ENCODE results near the gene DYRK1B.

GRCh38 chr19:39845584-39845932, 11.6 kb upstream of the DYRK1B start:
- no peak for TF ChIP-seq CTCF (IDR thresholded peaks at IDR 0.05; ENCODE audit: low read depth, low read length)
- no peak for TF ChIP-seq POLR2A (IDR thresholded peaks at IDR 0.05; ENCODE audit: extremely low read depth, insufficient read length)
- no peak for TF ChIP-seq MYC (IDR thresholded peaks at IDR 0.05; ENCODE audit: low read depth, low read length)
- TF ChIP-seq MAX (IDR thresholded peaks at IDR 0.05; ENCODE audit: low read depth, low read length): no peak

All from NB4 (cell line).